NCI-H2196 (cell line): ENCODE results near the gene PTPN21.

ENCODE experiments used
- DNase-seq: peaks from one replicate; lab custom pipeline; 2025; ENCODE audit not compliant: unreplicated experiment; lab: John Stamatoyannopoulos, UW

PTPN21 gene

GRCh38 chr14:88507208-88507607, 47.6 kb downstream of the PTPN21 start:
- DNase-seq: no peak

- no peak for DNase-seq
These were observed 49.2 kb downstream of the PTPN21 start for GRCh38 chr14:88505621-88506020.

GRCh38 chr14:88504602-88505001, 50.2 kb downstream of the PTPN21 start:
- no peak for DNase-seq

GRCh38 chr14:88503754-88504406, 50.9 kb downstream of the PTPN21 start:
- DNase-seq: no peak

- DNase-seq: no peak
These were observed 52.1 kb downstream of the PTPN21 start for GRCh38 chr14:88502740-88503139.

GRCh38 chr14:88500611-88501010, 54.2 kb downstream of the PTPN21 start:
- DNase-seq: no peak

- no peak for DNase-seq
These were observed 55.6 kb downstream of the PTPN21 start for GRCh38 chr14:88499225-88499624.

GRCh38 chr14:88496414-88496813, 58.4 kb downstream of the PTPN21 start:
- no peak for DNase-seq

- no peak for DNase-seq
These were observed 61.2 kb downstream of the PTPN21 start for GRCh38 chr14:88493392-88494185.

GRCh38 chr14:88492272-88493089, 62.3 kb downstream of the PTPN21 start:
- DNase-seq: peak; percentile 42

- no peak for DNase-seq
These were observed 64.6 kb downstream of the PTPN21 start for GRCh38 chr14:88490168-88490567.

GRCh38 chr14:88488897-88489296, 65.9 kb downstream of the PTPN21 start:
- no peak for DNase-seq

- DNase-seq: no peak
These were observed 66.7 kb downstream of the PTPN21 start for GRCh38 chr14:88488081-88488480.

GRCh38 chr14:88482524-88482923, 72.3 kb downstream of the PTPN21 start:
- DNase-seq: no peak

GRCh38 chr14:88481794-88482193, 73.0 kb downstream of the PTPN21 start:
- DNase-seq: no peak

GRCh38 chr14:88481059-88481458, 73.7 kb downstream of the PTPN21 start:
- no peak for DNase-seq

GRCh38 chr14:88479574-88479987, 75.2 kb downstream of the PTPN21 start:
- no peak for DNase-seq

GRCh38 chr14:88478931-88479330, 75.9 kb downstream of the PTPN21 start:
- no peak for DNase-seq

- no peak for DNase-seq
These were observed 77.1 kb downstream of the PTPN21 start for GRCh38 chr14:88477513-88478250.

GRCh38 chr14:88476825-88477224, 78.0 kb downstream of the PTPN21 start:
- no peak for DNase-seq

- DNase-seq: no peak
These were observed 78.5 kb downstream of the PTPN21 start for GRCh38 chr14:88476214-88476774.
